Measurements from ENCODE around the gene PTPRR.

- TF ChIP-seq EP300 (IDR thresholded peaks at IDR 0.05): no peak
- no peak for TF ChIP-seq CTCF (IDR thresholded peaks at IDR 0.05)
- TF ChIP-seq POLR2A (IDR thresholded peaks at IDR 0.05): no peak
- no peak for TF ChIP-seq POLR2AphosphoS5 (IDR thresholded peaks at IDR 0.05)
Measured at GRCh38 chr12:70732287-70732686, 188.3 kb downstream of the PTPRR start.
